ENCODE results near the gene NFAT5. TPM values are rescaled to one million over a fixed set of nuclear protein-coding genes. Genes with fewer than 3 reads are reported as not detected.

The NFAT5 gene
- total and polyA plus RNA-seq, 9 of the 15 experiments (the other 6 are each of a cell fraction or from before 2014, with no cell fraction given): 0.78 to 20.5 (median 12.4) TPM

DNA sequence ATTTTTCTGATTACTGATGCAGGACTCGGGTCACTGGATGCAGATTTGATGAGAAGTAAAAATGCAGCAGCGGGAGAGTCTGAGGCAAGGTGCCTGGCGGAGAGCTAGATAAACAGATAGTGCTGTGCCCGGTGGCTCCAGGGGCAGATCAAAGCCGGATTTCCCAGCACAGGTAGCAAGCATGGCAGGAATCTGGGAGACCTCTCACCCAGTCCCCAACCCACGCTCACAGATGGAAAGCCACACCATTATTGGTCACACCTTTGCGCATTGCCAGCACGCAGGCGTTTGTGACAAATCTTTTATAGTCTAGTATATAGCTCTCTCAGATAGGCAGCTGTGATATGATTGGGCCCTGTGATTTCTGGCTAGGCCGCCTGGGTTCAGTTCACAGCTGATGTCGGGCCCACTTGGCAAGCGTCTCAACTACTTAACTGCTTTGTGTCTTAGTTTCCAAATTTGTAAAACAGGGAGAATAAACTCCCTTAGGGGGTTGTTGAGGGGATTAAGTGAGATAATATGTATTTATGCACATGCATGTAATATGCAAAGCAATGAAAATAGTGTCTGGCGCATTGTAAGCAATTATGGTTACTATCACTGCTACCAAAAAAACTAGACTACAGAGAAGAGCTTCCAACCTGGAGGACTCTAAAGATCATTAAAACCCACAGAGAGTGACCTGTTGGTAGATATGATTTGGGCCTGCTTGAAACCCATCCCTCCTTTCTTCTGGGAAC lies 42.0 kb upstream of the NFAT5 start:
- POLR2A ChIA-PET: no interaction called here
- H3K9me1 ChIP-seq (ENCODE audit: control insufficient read depth, insufficient read depth, low read length): no peaks in the 10 kb centered on the region
- in situ Hi-C loops (cut with MboI): no loop called here
- ATAC-seq (no peak), FAIRE-seq (peak; percentile 55), DNase-seq (ENCODE audit: extremely low read depth in 1 of 4, low spot score in 3 of 4) (no peak)
- intact Hi-C loops (cut with micrococcal nuclease): no loop called here
- CTCF ChIA-PET (ENCODE audit: low intra/inter-chr PET ratio): no interaction called here
- H3K36me3 ChIP-seq (ENCODE audit: control insufficient read depth, insufficient read depth, low read length): no peaks in the 10 kb centered on the region
- 81% methylated on average over 13 of the region's 13 CpGs for WGBS (ENCODE audit: insufficient coverage, low coverage, missing lambda C conversion rate)
- H3K9ac ChIP-seq (ENCODE audit: insufficient read depth in 1 of 2, low read depth in 2 of 2, low read length in 2 of 2): no peak overlapping the region
- TF ChIP-seq ZNF146 (CRISPR knock-in tag; IDR thresholded peaks at IDR 0.05; ENCODE audit: unreplicated experiment) (no peak), ZNF785 (CRISPR knock-in tag; IDR thresholded peaks at IDR 0.05) (no peak), NEUROD1 (IDR thresholded peaks at IDR 0.05; ENCODE audit: borderline replicate concordance, low read depth, low read length, partially characterized antibody) (no peak), ERF (CRISPR knock-in tag; IDR thresholded peaks at IDR 0.05) (no peak), SMAD4 (CRISPR knock-in tag; conservative IDR thresholded peaks at IDR 0.05) (no peak), NFXL1 (CRISPR knock-in tag; IDR thresholded peaks at IDR 0.05) (no peak), ZNF77 (CRISPR knock-in tag; IDR thresholded peaks at IDR 0.05) (no peak)
- H4K20me1 ChIP-seq (replicated peaks; ENCODE audit: control insufficient read depth, insufficient read depth, low read length): no peaks in the 10 kb centered on the region
- peak overlapping the region; percentile 93; the same call in 1 of the 2 replicates for H2AFZ ChIP-seq (ENCODE audit: low read depth, low read length)
- no peak overlapping the region for H3K4me3 ChIP-seq
- no peaks in the 10 kb centered on the region; a peak in 1 of 5 replicates for H3K4me1 ChIP-seq (replicated peaks in 1 of 2; ENCODE audit: control insufficient read depth in 2 of 2, insufficient read depth in 2 of 2, low read length in 2 of 2)
- no TSS peak for BruUV-seq (replicated peaks)
- no peak overlapping the region for H3K27ac ChIP-seq (ENCODE audit: extremely low read depth, low read depth, low read length)
- H3K4me2 ChIP-seq (ENCODE audit: insufficient read depth, low read length): no peak overlapping the region
- H3K9me3 ChIP-seq (replicated peaks; ENCODE audit: control insufficient read depth, insufficient read depth, low read depth, low read length): peaks cover 3% of the 10 kb centered on the region; the same call in 1 of the 2 replicates
- no peaks in the 10 kb centered on the region for H3K79me2 ChIP-seq (ENCODE audit: control insufficient read depth, insufficient read depth, low read length)
- H3K27me3 ChIP-seq (ENCODE audit: control insufficient read depth in 2 of 2, insufficient read depth in 2 of 2, low read length in 2 of 2): no peaks in the 10 kb centered on the region

Measured in K562 (cell line).